ENCODE measurements around the gene FGFRL1. TPM values are rescaled to one million over a fixed set of nuclear protein-coding genes. Genes with fewer than 3 reads are reported as not detected.

The FGFRL1 gene
- total RNA-seq, 1 donor from 2014 or later, result 12.8 TPM

DNA sequence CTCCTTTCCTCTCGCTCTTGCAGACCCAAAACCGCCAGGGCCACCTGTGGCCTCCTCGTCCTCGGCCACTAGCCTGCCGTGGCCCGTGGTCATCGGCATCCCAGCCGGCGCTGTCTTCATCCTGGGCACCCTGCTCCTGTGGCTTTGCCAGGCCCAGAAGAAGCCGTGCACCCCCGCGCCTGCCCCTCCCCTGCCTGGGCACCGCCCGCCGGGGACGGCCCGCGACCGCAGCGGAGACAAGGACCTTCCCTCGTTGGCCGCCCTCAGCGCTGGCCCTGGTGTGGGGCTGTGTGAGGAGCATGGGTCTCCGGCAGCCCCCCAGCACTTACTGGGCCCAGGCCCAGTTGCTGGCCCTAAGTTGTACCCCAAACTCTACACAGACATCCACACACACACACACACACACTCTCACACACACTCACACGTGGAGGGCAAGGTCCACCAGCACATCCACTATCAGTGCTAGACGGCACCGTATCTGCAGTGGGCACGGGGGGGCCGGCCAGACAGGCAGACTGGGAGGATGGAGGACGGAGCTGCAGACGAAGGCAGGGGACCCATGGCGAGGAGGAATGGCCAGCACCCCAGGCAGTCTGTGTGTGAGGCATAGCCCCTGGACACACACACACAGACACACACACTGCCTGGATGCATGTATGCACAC is 13.6 kb downstream of the FGFRL1 start:
- no peak for DNase-seq

DNA sequence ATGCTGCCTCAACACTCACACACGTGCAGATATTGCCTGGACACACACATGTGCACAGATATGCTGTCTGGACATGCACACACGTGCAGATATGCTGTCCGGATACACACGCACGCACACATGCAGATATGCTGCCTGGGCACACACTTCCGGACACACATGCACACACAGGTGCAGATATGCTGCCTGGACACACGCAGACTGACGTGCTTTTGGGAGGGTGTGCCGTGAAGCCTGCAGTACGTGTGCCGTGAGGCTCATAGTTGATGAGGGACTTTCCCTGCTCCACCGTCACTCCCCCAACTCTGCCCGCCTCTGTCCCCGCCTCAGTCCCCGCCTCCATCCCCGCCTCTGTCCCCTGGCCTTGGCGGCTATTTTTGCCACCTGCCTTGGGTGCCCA is 14.7 kb downstream of the FGFRL1 start:
- peak; percentile 34 for DNase-seq

DNA sequence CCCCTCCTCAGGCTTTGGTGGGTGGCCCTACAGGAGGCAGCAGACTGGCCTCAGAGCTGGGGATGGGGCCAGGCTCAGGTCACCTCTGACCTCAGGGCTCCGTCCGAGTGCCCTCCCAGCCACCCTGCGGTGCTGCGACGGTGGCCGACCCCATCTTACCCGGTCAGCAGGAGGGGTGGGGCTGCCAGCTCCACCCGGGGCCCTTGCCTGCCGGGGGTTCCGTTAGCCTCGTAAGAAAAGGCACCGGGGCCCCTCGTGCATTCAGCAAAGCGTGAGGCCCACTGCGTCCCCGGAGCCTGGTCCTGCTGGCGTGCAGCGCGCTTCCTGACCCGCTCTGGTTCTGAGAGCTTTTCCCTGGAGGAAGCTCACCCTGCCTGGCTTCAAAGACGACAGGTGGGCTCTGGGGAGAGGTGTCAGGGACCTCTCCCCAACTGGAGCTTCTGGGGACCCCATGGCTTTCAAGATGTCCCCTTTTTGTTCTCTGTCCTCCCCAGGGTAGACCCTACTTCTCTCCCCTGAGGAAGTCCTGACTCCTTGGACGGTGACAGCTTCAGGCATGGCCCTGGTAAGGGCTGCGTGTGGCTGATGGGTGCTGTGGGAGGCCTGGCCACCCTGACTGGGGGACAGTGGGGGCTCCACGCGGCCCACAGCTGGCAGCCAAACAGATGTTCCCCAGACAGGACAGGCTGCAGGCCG is 15.9 kb downstream of the FGFRL1 start:
- no peak for DNase-seq

DNA sequence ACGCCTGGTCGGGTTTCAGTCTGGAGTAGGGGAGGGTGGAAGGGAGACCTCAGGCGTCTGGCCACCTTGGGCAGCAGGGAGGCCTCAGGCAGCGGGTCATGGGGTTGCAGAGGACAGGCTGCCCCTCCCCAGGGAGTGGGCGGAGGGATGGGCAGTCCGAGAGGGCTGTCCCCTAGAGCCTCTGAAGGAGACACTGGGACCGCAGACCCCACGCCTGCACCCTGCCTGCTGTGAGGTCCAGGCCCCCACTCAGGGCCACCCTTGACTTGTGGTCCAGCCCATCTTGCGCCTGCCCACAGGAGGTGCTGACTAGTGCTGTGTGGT is 16.5 kb downstream of the FGFRL1 start:
- no peak for DNase-seq

DNA sequence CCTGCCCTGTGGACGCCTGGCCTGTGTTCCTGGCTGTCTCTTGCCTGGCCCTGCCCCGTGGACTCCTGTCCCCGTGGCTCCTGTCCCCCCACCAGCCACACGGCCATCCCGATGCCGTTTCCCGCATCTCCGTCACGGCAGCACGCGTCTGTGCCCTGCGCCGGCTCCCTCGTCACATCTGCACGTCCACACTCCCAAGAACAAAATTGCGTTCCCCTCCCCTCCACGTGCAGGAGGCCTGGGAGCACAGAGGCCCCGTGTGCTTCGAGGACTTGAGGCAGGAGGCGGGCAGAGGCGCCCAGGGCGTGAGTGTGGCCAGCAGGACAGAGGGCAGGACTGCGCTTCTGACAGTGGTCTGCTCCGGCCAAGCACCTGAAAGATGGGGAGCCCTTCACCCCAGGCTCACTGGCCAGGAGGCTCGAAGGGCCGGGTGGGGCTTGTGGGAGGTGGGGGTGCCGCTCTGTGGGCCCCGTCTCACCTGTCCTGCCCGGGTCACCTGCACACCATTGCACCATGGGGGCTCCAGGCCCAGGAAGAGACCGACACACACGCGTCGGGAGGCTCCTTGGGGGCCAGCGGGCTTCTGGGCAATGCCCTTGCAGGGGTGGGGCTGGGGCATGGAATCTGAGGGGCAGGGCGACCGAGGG is 17.3 kb downstream of the FGFRL1 start:
- DNase-seq, result no peak

DNA sequence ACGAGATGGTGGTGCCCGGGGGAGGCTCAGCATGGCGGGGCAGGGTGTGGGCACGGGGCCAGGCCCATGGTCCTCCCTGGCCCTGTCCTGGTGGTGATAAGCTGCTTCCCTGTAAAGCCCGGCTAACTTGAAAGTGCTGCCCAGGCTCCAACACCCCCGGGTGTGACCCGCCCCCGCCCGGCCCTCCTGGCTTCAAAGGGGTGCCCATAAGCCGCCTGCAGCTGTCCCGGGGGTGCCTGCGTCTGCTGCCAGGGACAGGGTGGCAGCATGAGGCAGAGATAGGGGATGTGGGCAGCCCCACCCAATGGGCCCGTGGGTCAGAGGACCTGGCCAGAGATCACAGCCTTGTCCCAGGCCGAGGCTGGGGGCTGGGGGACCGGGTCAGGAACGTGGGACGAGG is 18.1 kb downstream of the FGFRL1 start:
- DNase-seq, result no peak

DNA sequence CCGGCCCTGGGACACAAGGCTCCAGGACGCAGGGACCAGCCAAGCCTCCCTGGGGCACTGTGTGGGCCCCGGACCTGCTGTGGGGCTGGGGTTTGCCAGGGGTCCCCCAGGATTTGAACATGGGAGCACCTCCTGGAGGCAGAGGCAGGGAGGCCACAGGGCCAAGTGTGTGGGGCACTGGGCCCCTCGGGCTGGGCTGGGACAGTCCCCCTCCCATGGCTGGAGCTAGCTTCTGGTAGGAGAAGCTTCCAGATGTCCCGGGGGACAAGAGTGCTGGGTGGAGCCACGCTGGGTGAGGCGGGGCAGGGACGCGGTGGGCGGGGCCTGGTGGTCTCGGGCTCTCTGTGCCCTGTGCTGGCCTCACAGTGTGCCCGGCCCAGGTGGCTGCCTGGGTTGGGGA is 18.6 kb downstream of the FGFRL1 start:
- no peak for DNase-seq

DNA sequence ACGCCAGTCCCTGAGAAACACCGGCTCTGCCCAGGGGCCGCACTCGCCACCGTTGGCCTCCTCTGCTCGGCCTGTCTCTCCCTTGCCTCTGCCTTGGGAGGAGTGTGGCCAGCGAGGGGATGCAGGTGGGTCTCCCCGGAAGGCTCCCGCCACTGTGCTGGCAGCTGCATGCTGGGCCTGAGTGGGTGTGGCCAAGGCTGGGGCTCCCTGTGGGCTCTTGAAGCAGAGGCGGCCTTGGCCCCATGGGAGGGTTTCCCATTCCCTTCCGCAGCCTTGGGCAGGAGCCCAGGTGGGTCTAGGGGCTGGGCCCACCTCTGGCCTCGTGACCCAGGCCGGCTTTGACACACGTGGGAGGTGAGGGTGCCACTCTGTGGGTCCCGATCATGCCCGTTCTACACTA is 19.1 kb downstream of the FGFRL1 start:
- no peak for DNase-seq

DNA sequence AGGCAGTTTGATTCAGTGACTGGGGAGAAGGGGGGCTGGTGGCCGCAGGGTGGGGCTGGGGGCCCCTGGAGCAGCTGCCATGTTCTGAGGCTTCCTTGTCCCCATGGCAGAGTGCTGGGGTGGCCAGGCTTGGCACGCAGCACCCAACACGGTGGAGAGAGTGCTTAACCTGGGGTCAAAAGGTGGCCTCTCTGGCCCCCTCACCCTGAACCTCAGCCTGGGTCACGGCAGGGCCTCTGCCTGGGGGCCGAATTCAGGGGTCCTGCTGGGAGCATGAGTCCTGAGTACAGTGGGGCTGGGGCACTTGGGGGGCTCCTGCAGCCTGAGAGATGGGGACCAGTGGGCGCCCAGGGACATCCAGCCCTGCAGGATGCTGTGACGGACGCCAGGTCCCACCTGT is 19.9 kb downstream of the FGFRL1 start:
- no peak for DNase-seq

DNA sequence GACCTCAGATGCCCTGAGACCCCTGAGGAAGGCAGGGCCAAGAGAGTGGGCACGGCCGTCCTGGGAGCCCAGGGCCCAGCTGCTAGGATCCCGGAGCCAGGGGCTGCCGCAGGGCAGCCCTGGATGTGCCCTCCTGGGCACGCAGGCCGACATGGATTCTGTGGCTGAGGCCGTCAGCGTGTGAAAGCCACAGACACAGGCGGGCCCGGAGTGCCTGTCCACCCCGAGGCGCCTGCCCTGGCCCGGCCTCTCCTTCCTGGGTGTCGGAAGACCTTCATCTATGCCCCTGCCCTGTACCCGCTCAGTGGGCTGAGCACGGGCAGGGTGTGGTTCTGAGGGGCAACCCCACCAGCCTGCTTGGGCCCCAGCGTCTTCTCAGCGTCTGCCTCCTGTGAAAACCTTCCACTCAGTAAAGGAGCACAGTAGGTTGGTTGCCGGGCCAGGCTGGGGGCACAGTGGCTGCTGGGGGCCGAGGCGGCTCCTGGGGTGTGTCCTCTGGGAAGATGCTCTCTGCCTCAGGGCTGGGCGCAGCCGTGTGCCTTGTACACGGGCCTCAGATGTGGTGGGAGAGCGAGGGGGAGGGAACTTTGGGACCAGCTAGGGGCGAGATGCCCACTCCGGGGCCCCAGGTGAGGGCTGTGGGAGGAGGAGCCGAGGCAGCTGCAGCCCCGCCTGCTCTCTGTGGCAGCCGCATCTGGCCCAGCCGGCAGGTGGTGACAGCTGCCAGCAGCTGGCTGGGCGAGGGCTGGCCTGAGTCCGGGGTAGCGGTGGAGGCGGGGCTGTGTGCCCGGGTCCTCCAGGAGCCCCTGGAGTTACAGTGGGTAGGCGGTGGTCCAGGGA is 20.8 kb downstream of the FGFRL1 start:
- DNase-seq, result no peak

DNA sequence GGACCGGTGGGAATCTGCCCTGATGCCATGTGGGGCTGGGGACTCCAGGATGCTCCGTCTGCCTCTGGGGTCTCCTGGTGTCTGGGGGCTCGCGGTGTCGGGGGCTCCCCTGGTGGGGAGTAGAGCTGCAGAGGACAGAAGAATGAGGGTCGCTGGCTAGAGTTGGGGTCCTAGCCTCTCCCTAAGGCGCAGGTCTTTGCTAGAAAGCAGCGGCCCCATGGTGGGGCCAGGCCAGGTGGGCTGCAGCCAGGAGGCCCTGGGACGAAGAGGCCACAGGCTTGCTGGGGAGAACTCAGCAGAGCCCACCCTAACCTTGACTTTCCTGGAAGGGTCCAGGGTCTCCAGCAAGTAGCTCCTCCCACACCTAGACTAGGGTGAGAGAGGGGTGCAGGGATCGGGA is 21.4 kb downstream of the FGFRL1 start:
- DNase-seq, result no peak

DNA sequence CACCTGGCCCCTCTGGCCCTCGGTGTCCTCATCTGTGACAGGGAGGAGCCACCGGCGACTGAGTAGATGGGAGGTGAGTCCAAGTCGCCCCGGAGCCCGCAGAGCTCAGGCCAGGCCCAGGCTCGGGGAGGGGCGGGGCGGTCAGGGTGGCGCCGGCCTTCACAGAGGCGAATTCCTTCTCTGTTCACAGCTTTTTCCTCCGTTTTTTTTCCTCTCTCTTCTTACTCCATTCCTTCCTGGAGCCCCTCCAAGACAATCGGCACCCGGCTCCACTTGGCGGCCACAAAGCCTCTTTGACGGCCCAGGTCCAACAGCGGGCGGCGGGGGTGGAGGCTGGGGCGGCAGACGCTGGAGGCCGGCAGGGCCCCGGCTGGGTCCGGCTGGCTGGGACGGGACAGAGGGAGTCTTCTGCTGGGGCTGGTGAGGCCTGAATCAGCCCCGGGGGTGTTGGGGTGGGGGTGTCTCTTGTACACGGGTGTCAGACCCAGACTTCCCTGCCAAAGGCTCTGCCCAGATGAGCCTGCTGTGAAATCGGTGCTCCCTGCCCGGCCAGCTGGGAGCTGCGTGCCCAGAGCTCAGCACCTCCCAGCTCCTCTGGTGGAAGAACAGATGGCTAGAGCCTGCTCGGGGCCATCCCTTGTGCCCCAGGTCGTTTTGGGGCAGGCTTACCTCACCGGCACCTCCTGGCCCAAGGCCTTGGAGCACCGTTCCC is 22.6 kb downstream of the FGFRL1 start:
- no peak for DNase-seq

DNA sequence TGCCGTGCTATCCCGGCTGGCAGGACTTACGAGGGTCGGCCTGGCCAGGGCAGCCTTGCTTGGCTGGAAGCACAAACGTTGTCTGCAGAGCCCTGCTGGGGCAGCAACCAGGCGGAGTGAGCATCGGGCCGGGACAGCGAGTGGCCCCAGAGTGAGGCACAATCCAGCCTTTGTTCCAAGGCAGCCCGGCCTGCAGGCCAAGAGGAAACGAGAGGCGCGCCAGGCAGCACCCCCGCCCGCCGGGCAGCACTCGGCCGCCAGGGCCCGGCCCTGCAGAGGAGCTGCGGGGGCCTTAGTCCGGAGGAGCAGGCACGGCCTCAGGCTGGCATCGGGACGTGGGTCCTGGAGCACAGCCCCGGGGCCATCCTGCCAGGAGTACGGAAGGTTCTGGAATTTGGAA is 24.1 kb downstream of the FGFRL1 start:
- DNase-seq, result peak; percentile 45

DNA sequence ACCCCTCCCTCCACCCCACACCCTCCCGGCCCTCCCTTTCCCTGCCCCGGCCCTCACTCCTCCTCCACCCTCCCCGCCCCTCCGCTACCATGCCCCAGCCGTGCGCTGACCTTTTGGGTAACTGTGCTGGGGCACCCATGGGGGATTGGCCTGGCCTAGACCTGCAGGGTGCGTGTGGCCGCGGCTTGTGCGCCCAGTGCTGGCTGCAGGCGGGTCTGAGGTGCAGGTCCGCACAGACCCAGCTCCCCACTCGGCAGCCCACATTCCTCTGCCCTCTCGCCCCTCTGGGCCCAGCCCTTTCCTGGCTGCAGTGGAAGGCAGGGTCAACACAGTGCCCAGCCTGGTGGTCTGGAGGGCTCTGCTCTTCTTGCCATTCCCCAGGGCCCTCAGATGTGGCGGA is 24.7 kb downstream of the FGFRL1 start:
- no peak for DNase-seq

DNA sequence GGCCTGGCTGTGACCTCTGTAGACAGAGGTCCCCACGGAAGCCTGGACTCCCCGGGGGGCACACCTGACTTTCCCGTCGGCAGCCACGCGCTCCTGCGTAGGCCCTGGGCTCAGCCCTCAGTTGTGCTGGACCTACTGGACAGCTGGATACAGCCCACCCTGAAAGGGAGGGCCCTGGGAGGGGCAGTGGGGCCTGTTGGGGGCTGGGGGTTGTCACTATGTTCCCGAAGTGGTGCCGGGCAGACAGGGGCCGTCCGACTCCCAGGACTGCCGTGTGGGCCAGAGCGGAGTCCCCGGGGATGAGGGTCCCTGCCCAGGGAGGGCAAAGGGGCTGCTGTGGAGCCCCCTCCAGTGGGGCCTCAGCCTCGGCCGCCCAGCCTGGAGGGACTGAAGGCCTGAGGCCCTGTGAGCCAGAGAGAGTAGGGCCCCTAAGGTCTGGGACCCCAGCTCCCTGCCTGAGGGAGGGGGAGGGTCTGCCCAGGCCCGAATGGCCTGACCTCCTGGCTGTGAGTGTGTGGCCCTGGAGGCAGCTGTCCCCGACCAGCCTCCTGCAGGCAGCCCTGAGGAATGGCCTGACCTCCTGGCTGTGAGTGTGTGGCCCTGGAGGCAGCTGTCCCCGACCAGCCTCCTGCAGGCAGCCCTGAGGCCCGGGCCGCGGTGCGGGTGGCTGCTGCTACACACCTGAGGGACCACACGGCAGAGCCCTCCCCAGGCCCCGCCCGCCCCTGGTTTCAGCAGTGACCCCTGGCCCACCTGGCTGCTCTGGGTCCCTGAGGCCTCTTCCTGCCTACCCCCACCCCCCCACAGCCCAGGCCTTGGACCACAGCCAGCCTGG is 25.8 kb downstream of the FGFRL1 start:
- no peak for DNase-seq

DNA sequence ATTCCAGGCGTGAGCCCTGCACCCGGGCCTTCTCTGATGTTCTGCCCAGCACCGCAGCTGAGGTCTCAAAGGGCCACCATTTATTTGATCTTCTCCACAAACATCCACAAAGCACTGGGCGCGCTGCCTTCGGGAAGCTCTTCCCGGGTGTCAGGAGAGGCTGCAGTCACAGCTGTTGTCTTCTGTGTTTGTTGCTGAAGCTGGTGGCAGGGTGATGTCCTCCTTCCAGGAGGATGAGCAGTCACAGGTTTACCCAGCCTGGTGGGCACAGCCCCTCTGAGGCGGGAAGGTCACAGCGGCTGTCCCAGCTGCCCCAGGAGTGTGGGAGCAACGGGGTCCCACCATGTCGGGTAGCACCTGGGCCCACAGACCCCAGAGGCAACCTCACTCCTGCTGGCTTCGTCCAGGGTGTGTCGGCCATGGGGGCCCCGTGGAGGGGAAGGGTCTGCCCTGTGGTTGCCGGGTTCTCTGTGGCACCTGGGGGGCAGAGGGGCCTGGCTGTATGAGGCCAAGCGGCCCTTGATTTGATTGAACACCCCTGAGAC is 27.6 kb downstream of the FGFRL1 start:
- no peak for DNase-seq

DNA sequence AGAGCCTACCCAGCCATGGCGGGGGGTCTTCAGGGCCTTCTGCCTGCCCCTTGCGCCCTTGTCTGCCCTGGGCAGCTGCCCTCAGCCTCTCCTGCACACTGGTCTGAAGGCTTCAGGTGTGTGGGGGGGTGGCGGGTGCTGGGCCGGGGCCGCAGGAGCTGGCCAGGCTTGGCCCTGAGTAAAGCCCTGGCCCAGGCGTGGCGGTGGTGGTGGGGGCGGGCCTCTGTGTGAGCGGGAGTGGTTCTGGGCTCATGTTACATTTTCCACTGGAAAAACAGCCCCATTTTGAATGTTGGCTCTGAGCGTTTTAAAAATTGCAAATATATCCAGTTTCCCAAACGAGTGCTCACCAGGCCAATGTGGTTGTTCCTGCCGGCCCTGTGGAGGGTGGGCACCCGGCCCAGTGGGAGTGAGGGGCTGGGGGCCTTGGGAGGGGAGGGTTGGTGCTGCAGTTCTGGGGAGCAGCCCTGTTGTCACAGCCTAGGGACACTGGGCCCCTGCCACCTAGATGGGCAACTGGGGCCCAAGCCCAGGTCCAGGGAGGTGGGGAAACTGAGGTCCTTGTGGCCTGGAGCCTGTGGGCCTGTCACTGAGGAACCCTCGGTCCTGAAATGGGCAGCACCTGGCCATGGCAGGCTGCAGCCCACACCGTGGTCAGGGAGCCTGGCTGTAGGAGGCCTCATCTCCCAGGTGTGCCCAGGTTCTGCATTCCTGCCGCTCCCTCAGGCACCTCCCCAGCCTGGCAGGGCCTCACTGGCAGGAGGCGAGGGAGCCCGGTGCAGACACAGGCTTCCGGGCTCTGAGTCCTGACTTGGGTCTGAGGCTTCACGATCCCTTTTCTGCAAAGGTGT is 28.3 kb downstream of the FGFRL1 start:
- DNase-seq, result peak; percentile 14

DNA sequence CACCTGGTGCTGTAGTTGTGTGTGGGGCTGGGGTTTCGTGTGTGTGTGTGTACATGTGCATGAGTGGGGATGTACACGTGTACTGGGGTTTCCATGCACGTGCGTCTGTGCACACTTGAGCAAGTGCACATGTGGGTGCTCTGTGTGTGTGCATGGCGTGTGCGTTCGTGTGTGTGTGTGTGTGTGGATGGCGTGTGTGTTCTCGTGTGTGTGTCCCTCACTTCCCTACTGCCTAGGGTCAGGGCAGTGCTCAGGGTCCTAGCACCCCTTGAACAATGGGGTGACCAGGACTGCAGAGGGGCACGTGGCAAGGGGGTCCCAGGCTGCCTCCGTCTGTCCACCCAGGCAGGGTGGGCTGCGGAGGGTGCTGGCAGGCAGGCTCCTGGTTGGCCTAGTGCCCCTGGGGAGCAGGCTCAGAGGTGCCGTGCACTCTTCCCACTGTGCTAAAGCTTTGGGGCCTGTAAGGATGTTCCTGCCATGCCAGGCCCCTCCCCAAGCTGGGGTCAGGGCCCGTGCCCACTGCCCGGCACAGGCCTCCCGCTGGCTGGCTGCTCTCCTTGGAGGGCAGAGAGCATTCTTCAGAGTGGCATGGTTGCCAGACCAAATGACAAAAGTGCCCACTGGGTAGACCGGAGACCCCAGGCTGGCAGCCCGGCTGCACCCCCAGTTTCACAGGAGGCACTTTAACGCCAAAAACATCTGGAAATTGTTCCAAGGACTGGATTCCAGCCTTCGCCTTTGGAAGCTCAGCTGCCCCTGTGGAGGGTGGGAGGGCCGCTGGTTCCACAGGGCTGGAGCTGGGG is 29.1 kb downstream of the FGFRL1 start:
- no peak for DNase-seq

DNA sequence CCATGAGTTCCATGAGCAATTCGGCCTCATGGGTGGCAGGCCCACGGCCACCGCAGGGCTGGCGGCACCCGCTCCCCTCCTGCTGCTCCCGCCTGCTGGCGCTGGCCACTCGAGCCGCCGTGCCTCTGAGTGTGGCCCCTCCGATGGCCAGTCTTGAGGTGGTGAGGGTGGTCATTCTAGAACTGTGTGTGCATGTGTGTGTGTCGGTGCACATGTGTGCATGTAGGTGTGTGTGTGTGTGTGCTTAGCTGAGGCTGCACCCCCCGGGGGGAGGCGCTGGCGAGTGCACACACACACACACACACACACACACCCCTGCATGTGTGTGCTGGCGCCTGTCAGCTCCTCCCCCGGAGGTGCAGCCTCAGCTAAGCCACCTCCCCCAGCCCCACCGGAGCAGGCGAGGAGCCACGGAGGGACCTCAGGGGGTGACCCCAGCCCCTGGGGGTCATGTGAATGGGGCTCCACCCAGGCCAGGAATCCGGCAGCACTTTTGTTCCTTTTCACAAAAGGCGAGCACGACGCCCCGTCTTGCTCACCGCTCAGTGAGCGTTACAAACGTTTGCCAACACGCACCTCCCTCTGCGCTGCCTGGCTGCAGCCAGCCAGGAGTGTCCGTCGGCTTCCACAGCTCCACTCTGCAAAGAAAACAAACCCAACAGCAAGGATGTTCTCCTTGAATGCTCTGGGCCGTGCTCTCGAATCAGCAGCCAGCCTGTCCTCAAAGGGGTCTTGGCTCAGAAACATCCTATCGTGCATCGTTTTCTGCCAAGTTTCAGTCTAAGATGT is 29.9 kb downstream of the FGFRL1 start:
- peak; percentile 17 for DNase-seq

Data from dermis blood vessel endothelial cell (primary cell).